Measurements from ENCODE around the gene CDKN2D.
"Not testable (repeated sequence)": the region's sequence is repeated elsewhere in the genome, so short reads cannot be mapped to it uniquely, and the experiment has no call there.

CDKN2D gene

DNA sequence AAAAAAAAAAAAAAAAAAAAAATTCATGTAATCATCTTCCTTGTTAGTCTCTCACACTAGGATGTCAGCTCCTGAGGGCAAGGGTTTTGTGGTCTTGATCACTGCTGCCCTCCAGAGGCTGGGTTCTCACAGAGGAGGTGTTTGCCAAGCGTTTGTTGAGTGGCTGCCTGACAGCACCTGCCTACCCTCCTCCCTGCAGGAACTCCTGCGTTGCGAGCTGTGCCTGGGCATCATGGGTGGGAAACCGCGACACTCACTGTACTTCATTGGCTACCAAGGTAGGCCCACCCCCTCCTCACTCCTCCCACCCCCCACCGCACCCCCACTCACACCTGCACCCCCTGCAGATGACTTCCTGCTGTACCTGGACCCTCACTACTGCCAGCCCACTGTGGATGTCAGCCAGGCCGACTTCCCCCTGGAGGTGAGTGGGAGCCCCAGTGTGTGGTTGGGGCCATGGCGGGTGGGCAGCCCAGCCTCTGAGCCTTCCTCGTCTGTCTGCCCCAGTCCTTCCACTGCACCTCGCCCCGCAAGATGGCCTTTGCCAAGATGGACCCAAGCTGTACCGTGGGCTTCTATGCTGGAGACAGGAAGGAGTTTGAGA lies 17.0 kb downstream of the CDKN2D start:
- DNase-seq (ENCODE audit: low read depth in 2 of 2) = no peak

DNA sequence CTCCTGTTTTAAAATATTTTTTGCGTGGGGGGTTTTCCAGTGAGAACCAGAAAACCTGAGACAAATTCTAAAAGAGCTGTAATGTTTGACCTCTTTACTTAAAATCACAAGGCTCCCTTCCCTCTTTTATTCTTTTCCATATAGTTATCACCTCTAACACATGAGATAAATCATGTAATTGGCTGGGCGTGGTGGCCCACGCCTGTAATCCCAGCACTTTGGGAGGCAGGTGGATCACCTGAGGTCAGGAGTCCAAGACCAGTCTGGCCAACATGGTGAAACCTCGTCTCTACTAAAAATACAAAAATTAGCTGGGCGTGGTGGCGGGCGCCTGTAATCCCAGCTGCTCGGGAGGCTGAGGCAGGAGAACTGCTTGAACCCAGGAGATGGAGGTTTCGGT lies 17.8 kb downstream of the CDKN2D start:
- DNase-seq (ENCODE audit: low read depth in 2 of 2) = not testable (repeated sequence)

DNA sequence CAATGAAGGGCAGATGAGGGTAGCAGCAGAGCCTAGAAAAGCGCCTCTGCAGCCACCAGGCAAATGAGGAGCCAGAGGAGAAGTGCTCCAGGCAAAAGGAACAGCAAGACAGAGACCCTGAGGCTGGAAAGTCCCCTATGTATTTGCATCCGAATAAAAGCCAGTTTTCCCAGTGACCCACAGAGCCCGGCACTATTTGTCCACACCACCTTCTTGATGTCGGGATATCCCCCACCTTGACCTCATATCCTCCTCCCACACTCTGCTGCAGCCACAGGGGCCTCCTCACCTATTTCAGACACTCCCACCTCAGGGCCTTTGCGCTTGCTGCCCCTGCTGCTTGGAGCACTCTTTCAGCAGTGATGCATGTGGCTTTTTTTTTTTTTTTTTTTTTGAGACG lies 18.4 kb downstream of the CDKN2D start:
- DNase-seq (ENCODE audit: low read depth in 2 of 2) = no peak

DNA sequence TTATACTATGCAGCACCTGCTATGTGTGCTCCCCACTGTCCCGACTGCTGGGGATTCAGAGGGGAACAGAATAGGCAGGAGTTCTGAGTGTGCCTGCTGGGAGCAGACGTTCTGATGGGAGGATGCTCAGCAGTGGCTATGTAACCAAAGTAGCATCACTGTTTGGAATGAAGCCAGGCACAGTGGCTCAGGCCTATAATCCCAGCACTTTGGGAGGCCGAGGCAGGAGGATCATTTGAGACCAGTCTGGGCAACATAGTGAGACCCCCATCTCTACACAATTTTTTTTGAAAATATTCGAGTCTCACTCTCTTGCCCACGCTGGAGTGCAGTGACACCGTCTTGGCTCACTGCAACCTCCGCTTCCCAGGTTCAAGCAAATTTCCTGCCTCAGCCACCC lies 19.0 kb downstream of the CDKN2D start:
- DNase-seq (ENCODE audit: low read depth in 2 of 2) = no peak

DNA sequence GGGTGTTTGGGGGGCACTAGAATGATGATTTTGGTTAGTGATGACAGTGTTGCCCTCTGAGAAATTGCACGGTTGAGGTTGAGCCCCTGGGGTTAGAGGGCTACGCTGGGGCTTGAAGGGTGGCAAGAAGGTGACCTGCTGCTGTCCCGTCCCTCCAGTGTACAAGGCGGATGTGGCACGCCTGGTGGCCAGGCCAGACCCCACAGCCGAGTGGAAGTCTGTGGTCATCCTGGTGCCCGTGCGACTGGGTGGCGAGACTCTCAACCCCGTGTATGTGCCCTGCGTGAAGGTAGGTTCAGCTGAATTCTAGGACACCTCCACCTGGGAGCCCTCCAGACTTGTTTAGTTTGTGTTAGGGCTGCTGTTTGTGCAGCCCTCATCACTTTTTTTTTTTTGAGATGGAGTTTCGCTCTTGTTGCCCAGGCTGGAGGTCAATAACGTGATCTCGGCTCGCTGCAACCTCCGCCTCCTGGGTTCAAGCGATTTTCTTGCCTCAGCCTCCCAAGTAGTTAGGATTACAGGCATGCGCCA lies 20.0 kb downstream of the CDKN2D start:
- no peak for DNase-seq (ENCODE audit: low read depth in 2 of 2)

DNA sequence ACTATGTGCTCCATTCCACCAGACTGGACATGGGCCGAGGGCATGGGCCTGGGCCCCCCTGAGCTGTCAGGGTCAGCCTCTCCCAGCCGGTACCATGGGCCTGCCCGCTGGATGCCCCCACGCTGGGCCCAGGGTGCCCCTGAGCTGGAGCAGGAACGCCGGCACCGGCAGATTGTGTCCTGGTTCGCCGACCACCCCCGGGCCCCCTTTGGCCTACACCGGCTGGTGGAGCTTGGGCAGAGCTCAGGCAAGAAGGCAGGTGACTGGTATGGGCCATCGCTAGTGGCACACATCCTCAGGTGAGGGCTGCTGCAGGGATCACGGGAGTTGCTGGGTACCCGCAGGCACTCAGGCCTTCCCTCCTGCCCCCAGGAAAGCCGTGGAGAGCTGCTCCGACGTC lies 22.0 kb downstream of the CDKN2D start:
- no peak for DNase-seq (ENCODE audit: low read depth in 2 of 2)

DNA sequence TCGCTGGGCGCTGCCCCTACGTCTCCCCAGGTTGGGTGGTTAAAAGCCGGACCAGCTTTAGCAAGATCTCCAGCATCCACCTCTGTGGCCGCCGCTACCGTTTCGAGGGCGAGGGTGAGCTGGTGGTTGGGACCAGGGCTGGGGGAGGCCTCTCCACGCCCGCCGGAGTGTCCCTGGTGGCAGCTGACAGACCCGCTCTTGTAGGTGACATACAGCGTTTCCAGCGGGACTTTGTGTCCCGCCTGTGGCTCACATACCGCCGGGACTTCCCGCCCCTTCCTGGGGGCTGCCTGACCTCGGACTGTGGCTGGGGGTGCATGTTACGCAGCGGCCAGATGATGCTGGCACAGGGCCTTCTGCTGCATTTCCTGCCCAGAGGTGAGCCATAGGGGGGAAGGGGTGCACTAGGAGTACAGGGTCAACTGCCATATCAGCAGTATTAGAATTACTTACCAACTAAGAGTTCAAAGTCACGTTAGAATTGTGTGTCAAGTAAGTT lies 24.0 kb downstream of the CDKN2D start:
- no peak for DNase-seq (ENCODE audit: low read depth in 2 of 2)

DNA sequence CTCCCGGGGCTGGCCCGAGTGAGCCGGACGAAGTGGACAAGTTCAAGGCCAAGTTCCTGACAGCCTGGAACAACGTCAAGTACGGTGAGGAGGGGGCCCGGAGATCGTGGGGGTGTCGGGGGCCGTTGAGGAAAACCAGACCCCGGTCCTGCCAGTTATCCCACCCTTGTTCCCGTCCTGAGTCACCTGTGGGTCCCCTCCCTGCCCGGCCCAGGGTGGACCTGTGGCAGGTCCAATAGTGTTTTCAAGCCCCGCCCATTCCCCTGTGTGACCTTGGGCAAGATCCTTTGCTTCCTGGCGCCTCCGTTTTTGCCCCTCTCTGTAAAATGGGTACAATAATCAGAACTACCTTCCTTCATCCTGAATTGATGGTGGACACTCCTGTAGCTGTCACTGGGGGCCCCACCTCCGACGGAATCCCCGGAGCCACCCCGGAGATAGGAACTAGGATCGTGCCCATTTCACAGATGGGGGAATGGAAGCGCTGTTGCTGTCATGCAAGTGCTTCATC lies 24.5 kb downstream of the CDKN2D start:
- no peak for DNase-seq (ENCODE audit: low read depth in 2 of 2)

DNA sequence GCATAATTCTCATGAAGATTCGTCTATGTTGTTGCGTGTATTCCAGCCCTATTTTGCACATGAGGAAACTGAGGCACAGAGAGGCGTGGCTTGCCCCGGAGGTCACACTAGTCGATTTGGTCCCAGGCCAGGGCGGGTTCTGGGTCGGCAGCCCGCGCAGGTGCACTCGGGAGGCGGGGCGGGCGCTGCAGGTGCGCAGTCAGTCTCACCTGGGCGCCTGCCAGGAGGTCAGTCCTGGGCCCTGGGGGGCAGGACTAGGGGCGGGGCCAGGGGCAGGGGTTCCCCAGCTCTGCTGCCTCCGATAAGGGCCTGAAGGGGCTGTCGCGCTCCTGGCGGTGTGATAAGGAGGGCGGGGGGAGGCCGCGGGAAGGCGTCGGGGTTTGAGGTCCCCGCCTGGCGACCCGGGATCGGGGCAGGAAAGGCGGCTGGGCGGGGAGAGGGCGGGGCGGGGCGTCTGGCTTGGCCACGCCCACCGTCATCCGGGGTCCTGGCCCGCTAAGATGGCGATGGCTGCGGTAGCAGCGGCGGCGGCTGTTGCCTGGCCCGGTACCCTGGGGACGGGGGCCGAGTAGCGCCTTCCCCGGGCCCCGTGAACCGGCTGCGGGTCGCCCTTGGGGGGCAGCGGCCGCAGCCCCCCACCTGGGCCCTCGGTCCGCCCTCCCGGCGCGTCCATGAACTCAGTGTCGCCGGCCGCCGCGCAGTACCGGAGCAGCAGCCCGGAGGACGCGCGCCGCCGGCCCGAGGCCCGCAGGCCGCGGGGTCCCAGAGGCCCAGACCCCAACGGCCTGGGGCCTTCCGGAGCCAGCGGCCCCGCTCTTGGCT lies 25.1 kb downstream of the CDKN2D start, which contains the start of gene ATG4D:
Gene ATG4D, plus strand, starts transcription at position 485 of the 822 bp plus-strand sequence. Its CDS starts 187 bp downstream, at position 672.
- DNase-seq (ENCODE audit: low read depth in 2 of 2) = peak; percentile 66 to 79

DNA sequence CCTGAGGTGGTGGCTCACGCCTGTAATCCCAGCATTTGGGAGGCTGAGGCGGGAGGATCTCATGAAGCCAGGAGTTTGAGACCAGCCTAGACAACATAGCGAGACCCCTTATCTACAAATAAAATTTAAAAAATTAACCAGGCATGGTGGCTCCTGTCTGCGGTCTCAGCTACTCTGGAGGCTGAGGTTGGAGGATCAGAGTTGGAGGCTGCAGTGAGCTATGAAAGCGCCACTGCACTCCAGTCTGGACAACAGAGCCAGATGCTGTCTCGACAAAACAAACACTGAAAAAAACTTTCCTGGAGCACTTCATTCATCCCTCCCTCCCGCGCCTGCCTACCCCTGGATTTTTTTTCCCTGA lies 25.7 kb downstream of the CDKN2D start:
- no peak for DNase-seq (ENCODE audit: low read depth in 2 of 2)

DNA sequence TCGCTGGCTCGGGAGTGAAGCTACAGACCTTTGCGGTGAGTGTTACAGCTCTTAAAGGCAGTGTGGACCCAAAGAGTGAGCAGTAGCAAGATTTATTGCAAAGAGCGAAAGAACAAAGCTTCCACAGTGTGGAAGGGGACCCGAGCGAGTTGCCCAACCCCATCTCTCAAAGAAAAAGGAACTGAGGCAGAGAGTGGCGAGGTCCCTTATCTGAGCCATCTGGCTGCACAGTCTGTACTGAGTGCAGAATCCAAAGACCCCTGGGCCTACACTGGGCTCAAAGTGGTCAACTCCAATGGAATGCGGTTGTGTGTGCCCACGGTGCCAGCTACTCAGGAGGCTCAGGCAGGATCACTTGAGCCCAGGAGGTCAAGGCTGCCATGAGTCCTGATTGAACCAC lies 29.8 kb downstream of the CDKN2D start:
- DNase-seq (ENCODE audit: low read depth in 2 of 2) = not testable (repeated sequence)

DNA sequence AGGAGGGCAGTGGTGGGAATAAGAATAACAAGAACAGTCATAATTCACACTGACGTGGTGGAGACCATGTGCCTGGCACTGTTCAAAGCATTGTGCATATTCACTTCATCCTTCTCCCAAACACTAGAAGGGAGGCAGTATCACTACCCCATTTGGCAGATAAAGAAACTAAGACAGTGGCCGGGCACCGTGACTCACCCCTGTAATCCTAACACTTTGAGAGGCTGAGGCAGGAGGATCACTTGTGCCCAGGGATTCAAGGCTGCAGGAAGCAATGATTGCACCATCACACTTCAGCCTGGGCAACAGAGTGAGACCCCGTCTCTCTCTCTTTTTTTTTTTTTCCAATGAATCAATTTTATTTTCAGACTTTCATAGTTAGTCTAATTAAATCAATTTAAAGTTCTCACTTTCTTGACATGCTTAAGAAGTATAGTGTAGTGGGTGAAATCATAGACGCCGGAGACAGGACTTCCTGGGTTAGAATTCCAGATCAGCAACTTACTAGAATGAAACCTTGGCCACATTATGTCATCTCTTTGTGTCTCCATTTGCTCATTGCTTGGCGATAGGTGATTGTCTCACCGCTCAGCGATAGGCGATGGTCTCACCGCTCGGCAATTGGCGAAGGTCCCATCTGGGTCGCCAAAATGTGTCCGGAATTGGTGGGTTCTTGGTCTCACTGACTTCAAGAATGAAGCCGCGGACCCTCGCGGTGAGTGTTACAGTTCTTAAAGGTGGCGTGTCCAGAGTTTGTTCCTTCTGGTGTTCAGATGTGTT lies 30.4 kb downstream of the CDKN2D start:
- DNase-seq (ENCODE audit: low read depth in 2 of 2) = no peak

DNA sequence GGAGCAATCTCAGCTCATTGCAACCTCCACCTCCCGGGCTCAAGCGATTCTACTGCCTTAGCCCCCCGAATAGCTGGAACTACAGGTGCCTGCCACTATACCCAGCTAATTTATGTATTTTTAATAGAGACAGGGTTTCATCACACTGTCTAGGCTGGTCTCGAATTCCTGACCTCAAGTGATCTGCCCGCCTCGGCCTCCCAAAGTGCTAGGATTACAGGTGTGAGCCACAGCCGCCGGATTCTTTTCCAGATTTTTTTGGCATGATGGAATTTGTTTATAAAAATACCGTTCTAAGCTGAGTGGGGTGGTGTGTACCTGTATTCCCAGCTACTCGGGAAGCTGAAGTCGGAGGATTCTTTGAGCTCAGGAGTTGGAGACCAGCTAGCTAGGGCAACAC lies 31.1 kb downstream of the CDKN2D start:
- no peak for DNase-seq (ENCODE audit: low read depth in 2 of 2)

DNA sequence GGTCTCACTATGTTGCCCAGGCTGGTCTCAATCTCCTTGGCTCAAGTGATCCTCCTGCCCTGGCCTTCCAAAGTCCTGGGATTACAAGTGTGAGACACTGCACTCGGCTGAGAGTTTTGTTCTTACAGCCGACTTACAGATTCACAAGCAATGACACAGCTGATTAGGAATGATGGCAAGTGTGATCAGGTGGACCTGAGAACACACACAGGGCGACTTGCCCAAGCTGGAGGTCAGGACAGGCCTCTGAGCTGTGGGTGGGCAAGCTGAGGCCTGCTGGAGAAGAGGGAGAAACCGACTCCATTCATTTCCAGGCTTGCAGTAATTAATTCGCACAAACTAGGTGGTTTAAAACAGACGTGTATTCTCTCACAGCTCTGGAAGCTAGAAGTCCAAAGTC lies 33.2 kb downstream of the CDKN2D start:
- DNase-seq (ENCODE audit: low read depth in 2 of 2) = no peak

DNA sequence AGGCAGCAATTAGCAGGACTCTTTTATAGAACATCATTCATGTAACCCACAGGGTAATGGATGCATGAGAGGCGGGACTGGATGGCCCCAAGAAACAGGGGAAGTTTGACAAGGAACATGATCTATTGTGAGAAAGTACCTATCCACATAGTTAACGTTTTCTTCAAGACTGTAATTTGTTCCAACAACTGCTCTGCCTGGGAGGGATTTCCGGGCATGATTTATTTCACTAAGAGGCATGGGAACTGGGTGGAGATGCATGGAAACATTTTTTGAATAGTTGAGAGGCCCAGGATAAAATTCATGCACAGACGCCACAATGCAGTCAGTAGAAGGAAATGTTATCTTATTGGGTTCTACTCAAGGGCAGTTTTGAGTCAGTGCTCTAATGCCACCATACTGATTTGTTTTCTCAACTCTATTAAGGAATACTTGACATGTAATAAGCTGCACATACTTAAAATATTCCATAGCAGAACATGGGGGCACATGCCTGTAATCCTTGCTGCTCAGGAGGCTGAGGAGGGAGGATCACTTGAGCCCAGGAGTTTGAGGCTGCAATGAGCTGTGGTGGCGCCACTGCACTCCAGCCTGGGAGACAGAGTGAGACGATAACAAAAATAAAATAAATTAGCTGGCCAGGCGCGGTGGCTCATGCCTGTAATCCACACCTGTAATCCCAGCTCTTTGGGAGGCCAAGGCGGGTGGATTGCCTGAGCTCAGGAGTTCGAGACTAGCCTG lies 35.0 kb downstream of the CDKN2D start:
- no peak for DNase-seq (ENCODE audit: low read depth in 2 of 2)

DNA sequence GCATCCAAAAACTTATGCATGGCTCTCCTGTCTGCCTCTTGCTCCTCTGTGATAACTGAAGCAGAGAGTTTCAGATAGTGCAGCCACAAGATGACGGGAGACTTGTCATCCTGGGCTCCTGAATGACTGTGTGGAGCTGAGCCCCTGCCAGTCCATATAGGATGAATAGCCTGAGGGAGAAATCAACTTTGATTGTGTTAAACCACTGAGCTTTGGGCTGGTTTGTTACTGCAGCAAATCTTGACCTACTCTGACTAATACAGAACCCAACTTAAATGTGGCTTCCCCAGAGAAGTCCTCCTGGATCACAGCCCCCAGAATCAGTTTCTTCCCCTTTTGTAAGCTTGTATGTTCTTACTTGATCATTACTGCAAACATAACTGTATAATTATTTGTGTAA lies 36.3 kb downstream of the CDKN2D start:
- no peak for DNase-seq (ENCODE audit: low read depth in 2 of 2)

DNA sequence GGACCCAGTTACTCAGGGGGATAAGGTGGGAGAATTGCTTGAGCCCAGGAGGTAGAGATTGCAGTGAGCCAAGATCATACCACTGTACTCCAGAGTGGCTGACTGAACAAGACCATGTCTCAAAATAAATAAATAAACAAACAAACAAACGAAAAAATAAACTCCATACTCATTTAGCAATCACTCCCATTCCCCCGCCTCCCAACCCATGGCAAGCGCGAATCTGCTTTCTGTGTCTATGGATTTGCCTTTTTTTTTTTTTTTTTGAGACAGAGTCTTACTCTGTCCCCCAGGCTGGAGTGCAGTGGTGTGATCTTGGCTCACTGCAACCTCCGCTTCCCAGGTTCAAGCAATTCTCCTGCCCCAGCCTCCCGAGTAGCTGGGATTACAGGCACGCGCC lies 41.9 kb downstream of the CDKN2D start:
- DNase-seq (ENCODE audit: low read depth in 2 of 2) = not testable (repeated sequence)

DNA sequence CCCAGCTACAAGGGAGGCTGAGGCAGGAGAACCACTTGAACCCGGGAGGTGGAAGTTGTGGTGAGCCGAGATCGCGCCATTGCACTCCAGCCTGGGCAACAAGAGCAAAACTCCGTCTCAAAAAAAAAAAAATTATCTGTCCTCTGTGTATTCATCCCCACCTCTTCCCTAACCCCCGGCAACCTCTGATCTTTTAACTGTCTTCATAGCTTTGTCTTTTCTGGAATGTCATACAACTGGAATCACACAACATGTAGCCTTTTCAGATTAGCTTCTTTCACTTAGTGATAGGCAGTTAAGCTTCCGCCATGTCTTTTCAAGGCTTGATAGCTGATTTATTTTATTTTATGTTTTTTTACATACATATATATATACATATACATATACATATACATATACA lies 43.1 kb downstream of the CDKN2D start:
- no peak for DNase-seq (ENCODE audit: low read depth in 2 of 2)

DNA sequence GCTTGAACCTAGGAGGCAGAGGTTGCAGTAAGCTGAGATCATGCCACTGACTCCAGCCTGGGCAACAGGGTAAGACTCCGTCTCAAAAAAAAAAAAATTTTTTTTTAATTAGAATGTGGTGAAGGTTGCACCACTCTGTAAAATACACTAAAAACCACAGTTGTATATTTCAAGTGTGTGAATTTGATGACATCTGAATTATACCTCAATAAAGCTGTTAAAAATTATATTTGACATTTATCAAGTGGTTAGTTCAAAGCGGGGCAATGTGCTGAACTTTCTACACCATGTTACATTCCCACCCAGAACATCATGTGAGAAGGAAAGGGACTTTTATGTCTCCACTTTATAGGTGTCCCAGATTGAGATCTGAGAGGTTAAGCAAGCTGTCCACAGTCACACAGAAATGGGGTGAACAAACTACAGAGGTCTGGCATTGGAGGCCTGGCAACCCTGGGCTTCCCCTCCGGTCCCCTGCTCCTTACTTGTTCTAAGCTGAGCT lies 45.6 kb downstream of the CDKN2D start:
- DNase-seq (ENCODE audit: low read depth in 2 of 2) = no peak

DNA sequence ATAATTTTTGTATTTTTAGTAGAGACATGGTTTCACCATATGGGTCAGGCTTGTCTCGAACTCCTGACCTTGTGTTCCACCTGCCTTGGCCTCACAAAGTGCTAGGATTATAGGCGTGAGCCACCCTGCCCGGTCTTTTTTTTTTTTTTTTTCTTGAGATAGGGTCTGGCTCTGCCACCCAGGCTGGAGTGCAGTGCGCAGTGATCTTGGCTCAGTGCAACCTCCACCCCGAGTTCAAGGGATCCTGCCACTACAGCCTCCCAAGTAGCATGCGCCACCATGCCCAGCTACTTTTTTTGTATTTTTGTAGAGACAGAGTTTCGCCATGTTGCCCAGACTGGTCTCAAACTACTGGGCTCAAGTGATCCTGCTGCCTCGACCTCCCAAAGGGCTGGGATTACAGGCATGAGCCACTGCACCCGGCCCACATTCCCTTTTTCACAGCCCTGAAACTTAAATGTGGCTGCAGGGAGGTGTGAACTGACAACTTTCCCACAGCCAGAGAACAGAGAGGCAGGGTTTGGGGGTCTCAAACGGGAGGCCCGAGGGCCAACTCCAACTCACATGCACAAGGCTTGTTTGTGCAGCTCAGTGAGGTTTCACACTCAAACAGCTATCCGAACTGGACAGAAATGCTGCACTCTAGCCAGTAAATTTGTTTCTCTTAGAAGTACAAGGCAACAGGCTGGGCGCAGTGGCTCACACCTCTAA lies 47.2 kb downstream of the CDKN2D start:
- no peak for DNase-seq (ENCODE audit: low read depth in 2 of 2)

Measured in stimulated activated CD4-positive, alpha-beta T cell treated with anti-CD3 and anti-CD28 coated beads, Interleukin-1b, Interleukin-23, amount 100 ng/mL, for 4 hours (primary cell).